SK-N-SH (cell line): ENCODE data around the gene ANXA7. TPM values are rescaled to one million over a fixed set of nuclear protein-coding genes. Genes with fewer than 3 reads are reported as not detected.

ENCODE experiments used
- CTCF ChIA-PET: fragments of 300-600, 350-600 bp; formaldehyde crosslinking; extraction: SDS; loops from one replicate; lab custom pipeline; 2021; lab: Yijun Ruan, JAX
- POLR2A ChIA-PET: fragments of 350-600 bp; sonication (Branson Sonifier 250); formaldehyde crosslinking; extraction: SDS; loops from one replicate; lab custom pipeline; 2020; ENCODE audit warnings: antibody characterized with exemption, inconsistent platforms; lab: Yijun Ruan, JAX
- DNase-seq: peaks from one replicate; pipeline ENCODE4 v3.0.0; 2012
- H2AFZ ChIP-seq: fragments of 200-600 bp; sonication (generic); 2 replicates; pipeline ENCODE4 v1.8.1; 2016; ENCODE audit warnings: antibody characterized with exemption, mild to moderate bottlenecking, low read depth
- H3F3A ChIP-seq: fragments of 200-600 bp; sonication (generic); replicated peaks from 2 replicates; pipeline ENCODE3; 2016; ENCODE audit warnings: antibody characterized with exemption, mild to moderate bottlenecking; ENCODE audit not compliant: insufficient read depth
- H3K27ac ChIP-seq, 2 experiments: fragments of 200-500 bp in 1 of 2; fragments of 200-600 bp in 1 of 2; sonication (Bioruptor generic) in 1 of 2; sonication (generic), shearing (Covaris generic) in 1 of 2; 2 replicates each; pipeline versions ENCODE4 v1.5.1 to v1.6.1; 2014 to 2016; ENCODE audit warnings: low read depth in 2 of 2, inconsistent platforms in 1 of 2, low read length in 1 of 2, mild to moderate bottlenecking in 1 of 2, mixed read lengths in 1 of 2
- H3K27me3 ChIP-seq: fragments of 200-600 bp; sonication (generic), shearing (Covaris generic); 2 replicates; pipeline ENCODE4 v1.6.1; 2016; ENCODE audit warnings: mixed run types; ENCODE audit not compliant: insufficient read depth
- H3K36me3 ChIP-seq, 2 experiments: fragments of 200-500 bp in 1 of 2; fragments of 200-600 bp in 1 of 2; sonication (Bioruptor generic) in 1 of 2; sonication (generic) in 1 of 2; replicated peaks in 1 of 2; 2 replicates each; pipeline versions ENCODE3 to v1.5.1; 2014 to 2016; ENCODE audit warnings: low read length in 1 of 2, mild to moderate bottlenecking in 1 of 2; ENCODE audit not compliant: insufficient read depth in 2 of 2, control insufficient read depth in 1 of 2
- H3K4me1 ChIP-seq, 2 experiments: fragments of 200-500 bp in 1 of 2; fragments of 200-600 bp in 1 of 2; sonication (Bioruptor generic) in 1 of 2; sonication (generic), shearing (Covaris generic) in 1 of 2; 2 replicates each; pipeline versions ENCODE4 v1.5.1 to v1.6.1; 2014 to 2016; ENCODE audit warnings: low read depth in 1 of 2, low read length in 1 of 2, mixed run types in 1 of 2; ENCODE audit not compliant: insufficient read depth in 2 of 2, control insufficient read depth in 1 of 2
- H3K4me2 ChIP-seq: fragments of 200-600 bp; sonication (generic), shearing (Covaris generic); 2 replicates; pipeline ENCODE4 v1.6.1; 2017; ENCODE audit warnings: mixed run types
- H3K4me3 ChIP-seq, 2 experiments: fragments of 200-500 bp in 1 of 2; fragments of 200-600 bp in 1 of 2; sonication (Bioruptor generic) in 1 of 2; sonication (generic), shearing (Covaris generic) in 1 of 2; 2 replicates each; pipeline versions ENCODE4 v1.5.1 to v1.8.1; 2014 to 2016; ENCODE audit warnings: low read depth in 2 of 2, inconsistent platforms in 1 of 2, low read length in 1 of 2, mild to moderate bottlenecking in 1 of 2, mixed read lengths in 1 of 2, moderate library complexity in 1 of 2
- H3K79me2 ChIP-seq: fragments of 200-600 bp; sonication (generic); 2 replicates; pipeline ENCODE4 v1.8.1; 2017; ENCODE audit warnings: mild to moderate bottlenecking; ENCODE audit not compliant: insufficient read depth
- H3K9ac ChIP-seq: fragments of 200-600 bp; sonication (generic); 2 replicates; pipeline ENCODE4 v1.6.1; 2017; ENCODE audit warnings: mixed run types
- H3K9me2 ChIP-seq: fragments of 200-600 bp; sonication (generic); 2 replicates; pipeline ENCODE4 v1.6.1; 2017; ENCODE audit warnings: mixed run types
- H3K9me3 ChIP-seq: fragments of 200-600 bp; sonication (generic); 2 replicates; pipeline ENCODE4 v1.6.1; 2017; ENCODE audit warnings: mixed run types, mild to moderate bottlenecking, moderate library complexity
- H4K20me1 ChIP-seq: fragments of 200-600 bp; sonication (generic); 2 replicates; pipeline ENCODE4 v1.6.1; 2017; ENCODE audit warnings: mild to moderate bottlenecking, mixed run types; ENCODE audit not compliant: insufficient read depth
- CHD2 ChIP-seq: fragments of 150-350 bp; IDR thresholded peaks from 2 replicates; pipeline ENCODE4 v1.6.1; 2018; ENCODE audit warnings: low read length; ENCODE audit not compliant: partially characterized antibody
- EZH2phosphoT487 ChIP-seq: fragments of 200-600 bp; sonication (generic); IDR thresholded peaks from 2 replicates; pipeline ENCODE4 v1.6.1; 2017; ENCODE audit warnings: low read depth, mixed run types, mild to moderate bottlenecking, antibody characterized with exemption, moderate library complexity, borderline replicate concordance
- NRF1 ChIP-seq: IDR thresholded peaks from 2 replicates; pipeline ENCODE4 v1.6.1; 2012; ENCODE audit warnings: low read depth, mild to moderate bottlenecking, low read length
- TAF1 ChIP-seq: IDR thresholded peaks from 2 replicates; pipeline ENCODE4 v1.6.1; 2012; ENCODE audit warnings: low read depth, mild to moderate bottlenecking, low read length, moderate library complexity, borderline replicate concordance
- TEAD4 ChIP-seq: IDR thresholded peaks from 2 replicates; pipeline ENCODE4 v1.4.0; 2012; ENCODE audit warnings: mild to moderate bottlenecking, borderline replicate concordance; ENCODE audit not compliant: insufficient read depth
- WGBS: methylation state at CpG from one replicate; pipeline ENCODE4 v1.1.6; 2017; ENCODE audit warnings: low lambda C conversion rate; 5-methylcytosine and 5-hydroxymethylcytosine counted together
- polyA plus RNA-seq, 3 experiments: library from polyadenylated mRNA; depleted of rRNA; stranded (reverse); fragments of >200 nt; gene quantifications; 2 replicates each; pipeline ENCODE4 v1.2.3, GENCODE V29; 2012
- TF ChIP-seq, protein P1 (sequence below): fragments of 200-600 bp; sonication (generic); IDR thresholded peaks from 2 replicates; pipeline ENCODE4 v1.6.1; 2017; ENCODE audit warnings: antibody characterized with exemption, mild to moderate bottlenecking, moderate library complexity
- TF ChIP-seq, protein P2 (sequence below): IDR thresholded peaks from 2 replicates; pipeline ENCODE4 v1.4.0; 2012; ENCODE audit warnings: low read depth

ANXA7 gene
- polyA plus RNA-seq, 1 of the 3 experiments (the other 2 are of a cell fraction) = 65.7 TPM

DNA sequence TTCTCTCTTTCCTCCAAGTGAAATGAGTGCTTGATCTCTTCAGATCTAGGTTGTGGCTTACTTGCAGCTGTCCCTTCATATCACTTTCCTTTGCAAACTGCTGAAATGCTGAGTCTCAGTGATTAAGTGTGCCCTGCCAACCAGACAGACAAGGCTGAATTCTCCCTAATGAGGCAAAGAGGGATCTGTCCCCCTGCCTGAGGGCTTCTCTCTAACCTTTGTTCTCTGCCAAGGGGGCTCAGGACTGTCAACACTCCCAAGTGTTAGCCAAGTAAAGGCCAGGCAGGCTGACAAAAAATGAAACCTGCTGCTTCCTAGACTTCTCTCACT is 19.6 kb upstream of the ANXA7 start, which contains the start of gene MSS51:
Gene MSS51 (minus strand): TSS at position 24 of the 330 bp plus-strand sequence. CDS start 5,277 bp downstream, outside the sequence.
- CTCF ChIA-PET = interaction anchor here (0.8 kb wide), 1 partner anchor 44 kb away, joined by 3 read pairs; no protein-coding TSS in a partner anchor
- Histone ChIP-seq H3F3A (no peaks in the 10 kb centered on the region), H3K27me3 (no peaks in the 10 kb centered on the region), H4K20me1 (no peaks in the 10 kb centered on the region), H2AFZ (no peak within 1 kb of the TSS), H3K9me2 (no peaks in the 10 kb centered on the region), H3K27ac (no peak within 1 kb of the TSS), H3K4me3 (no peak within 1 kb of the TSS), H3K4me1 (peaks cover 0 to 3% of the 10 kb centered on the region in 2 experiments; a peak in 1 of 4 replicates), H3K36me3 (peaks cover 28 to 43% of the 10 kb centered on the region in 2 experiments), H3K4me2 (no peak within 1 kb of the TSS), H3K9me3 (no peaks in the 10 kb centered on the region), H3K79me2 (no peaks in the 10 kb centered on the region), H3K9ac (no peak within 1 kb of the TSS)
- POLR2A ChIA-PET = no interaction called here
- no peak for DNase-seq
- TF ChIP-seq TAF1 = no peak
- no peak for TF ChIP-seq TEAD4
- no peak for TF ChIP-seq CHD2
- TF ChIP-seq NRF1 = no peak

DNA sequence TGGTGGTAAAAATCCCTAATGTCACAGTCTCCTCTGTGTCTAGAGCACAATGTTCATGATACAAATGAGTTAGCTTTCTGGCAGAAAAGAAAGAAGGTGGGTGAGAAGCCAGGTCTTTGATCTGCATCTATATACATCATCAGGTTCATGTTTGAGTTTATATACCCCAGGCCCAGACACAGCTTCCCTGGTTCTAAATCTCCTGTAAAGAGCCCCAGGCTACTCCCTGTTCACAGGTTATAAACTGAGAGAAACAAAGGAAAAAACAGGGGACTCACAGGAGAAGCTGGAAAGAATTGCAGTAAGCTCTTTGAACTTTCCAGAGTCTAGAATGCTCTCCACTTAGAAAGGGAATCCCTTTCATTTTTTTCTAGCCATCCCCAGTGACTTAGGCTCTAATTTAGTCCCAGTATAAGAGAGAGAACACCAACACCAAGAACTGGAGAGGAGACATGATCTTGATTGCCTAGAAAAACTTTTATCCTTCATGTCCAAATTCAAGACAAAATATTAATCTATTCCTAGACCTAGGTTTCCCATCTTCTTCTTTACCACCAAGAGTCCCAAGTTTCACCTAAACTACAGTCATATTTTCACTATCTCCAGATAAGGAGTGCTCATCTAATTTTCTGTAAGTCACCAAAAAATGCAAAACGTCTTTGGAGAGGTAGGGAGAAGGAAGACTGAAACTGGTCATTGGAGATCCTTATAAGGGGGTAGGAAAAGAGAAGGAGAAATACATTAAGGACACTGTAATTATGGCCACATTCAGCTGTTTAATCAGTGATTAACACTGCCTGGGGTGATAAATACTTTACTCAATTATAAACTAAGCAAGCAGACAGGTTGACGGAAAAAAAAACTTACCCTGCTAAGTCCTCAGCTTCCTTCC is 19.0 kb upstream of the ANXA7 start:
- no peak overlapping the region for H3K4me3 ChIP-seq
- H3K27ac ChIP-seq = no peak overlapping the region
- no peaks in the 10 kb centered on the region for H3K9me2 ChIP-seq
- ChIA-PET POLR2A (no interaction called here), CTCF (interaction anchor here (0.8 to 1.3 kb wide), 2 partner anchors 20 to 43 kb away, joined by 3 to 4 read pairs; partner anchors contain the start of gene ANXA7)
- DNase-seq = no peak
- H3K9me3 ChIP-seq = no peaks in the 10 kb centered on the region
- H3K36me3 ChIP-seq = peaks cover 24 to 39% of the 10 kb centered on the region in 2 experiments
- no peak overlapping the region for H2AFZ ChIP-seq
- H4K20me1 ChIP-seq = no peaks in the 10 kb centered on the region
- no peaks in the 10 kb centered on the region for H3F3A ChIP-seq
- peaks cover 0 to 3% of the 10 kb centered on the region in 2 experiments; a peak in 1 of 4 replicates for H3K4me1 ChIP-seq
- H3K27me3 ChIP-seq = no peaks in the 10 kb centered on the region
- no peak for TF ChIP-seq EZH2phosphoT487
- TF ChIP-seq, protein P1, sequence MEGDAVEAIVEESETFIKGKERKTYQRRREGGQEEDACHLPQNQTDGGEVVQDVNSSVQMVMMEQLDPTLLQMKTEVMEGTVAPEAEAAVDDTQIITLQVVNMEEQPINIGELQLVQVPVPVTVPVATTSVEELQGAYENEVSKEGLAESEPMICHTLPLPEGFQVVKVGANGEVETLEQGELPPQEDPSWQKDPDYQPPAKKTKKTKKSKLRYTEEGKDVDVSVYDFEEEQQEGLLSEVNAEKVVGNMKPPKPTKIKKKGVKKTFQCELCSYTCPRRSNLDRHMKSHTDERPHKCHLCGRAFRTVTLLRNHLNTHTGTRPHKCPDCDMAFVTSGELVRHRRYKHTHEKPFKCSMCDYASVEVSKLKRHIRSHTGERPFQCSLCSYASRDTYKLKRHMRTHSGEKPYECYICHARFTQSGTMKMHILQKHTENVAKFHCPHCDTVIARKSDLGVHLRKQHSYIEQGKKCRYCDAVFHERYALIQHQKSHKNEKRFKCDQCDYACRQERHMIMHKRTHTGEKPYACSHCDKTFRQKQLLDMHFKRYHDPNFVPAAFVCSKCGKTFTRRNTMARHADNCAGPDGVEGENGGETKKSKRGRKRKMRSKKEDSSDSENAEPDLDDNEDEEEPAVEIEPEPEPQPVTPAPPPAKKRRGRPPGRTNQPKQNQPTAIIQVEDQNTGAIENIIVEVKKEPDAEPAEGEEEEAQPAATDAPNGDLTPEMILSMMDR = no peak
- TF ChIP-seq, protein P2, sequence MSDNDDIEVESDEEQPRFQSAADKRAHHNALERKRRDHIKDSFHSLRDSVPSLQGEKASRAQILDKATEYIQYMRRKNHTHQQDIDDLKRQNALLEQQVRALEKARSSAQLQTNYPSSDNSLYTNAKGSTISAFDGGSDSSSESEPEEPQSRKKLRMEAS = no peak
- H3K4me2 ChIP-seq = no peak overlapping the region
- H3K9ac ChIP-seq = no peak overlapping the region
- H3K79me2 ChIP-seq = no peaks in the 10 kb centered on the region
- 91% methylated on average over 2 of the region's 2 CpGs for WGBS
